ENCODE results near the gene TCP1.
"Not testable (repeated sequence)": the region's sequence is repeated elsewhere in the genome, so short reads cannot be mapped to it uniquely, and the experiment has no call there.

The TCP1 gene

DNA sequence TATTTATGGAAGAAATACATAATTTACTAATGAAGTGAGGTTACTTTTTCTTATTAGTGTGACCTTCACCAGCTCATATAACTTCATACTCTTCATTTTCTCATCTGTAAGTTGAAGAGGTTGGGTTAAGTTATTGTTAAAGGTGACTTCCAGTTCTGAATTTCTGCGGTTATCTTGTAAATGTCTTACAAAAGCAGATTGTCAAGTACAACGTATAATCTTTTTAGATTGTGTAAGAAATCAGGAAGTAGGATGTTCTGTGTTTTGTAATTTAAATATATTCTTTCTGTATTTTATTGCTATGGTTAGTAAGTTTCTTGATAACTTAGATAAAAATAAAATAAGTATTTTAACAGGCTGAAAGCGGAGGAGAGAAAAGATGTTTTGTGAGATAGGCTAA lies 50.1 kb downstream of the TCP1 start:
- Histone ChIP-seq H3K36me3 (ENCODE audit: control insufficient read depth in 2 of 2, insufficient read depth in 1 of 2, low read length in 2 of 2) (peaks cover 42 to 75% of the 10 kb centered on the region in 2 experiments), H3K4me3 (ENCODE audit: low read depth, low read length) (no peak overlapping the region), H3K4me1 (ENCODE audit: control insufficient read depth, insufficient read depth, low read length) (peaks cover 5% of the 10 kb centered on the region; the same call in 1 of the 2 replicates), H3K27ac (ENCODE audit: extremely low read depth, low read depth, low read length) (no peak overlapping the region), H3K9me3 (ENCODE audit: control insufficient read depth, insufficient read depth, low read depth, low read length) (no peaks in the 10 kb centered on the region)
- ChIA-PET CTCF (interaction anchor here (0.6 to 2.0 kb wide), 3 partner anchors 19 to 554 kb away, joined by 4 to 5 read pairs (median 4); no protein-coding TSS in a partner anchor), POLR2A (no interaction called here)
- no peak for TF ChIP-seq SP2 (tag by site-specific recombination; IDR thresholded peaks at IDR 0.05)
- no peak for TF ChIP-seq ZNF155 (tag by site-specific recombination; IDR thresholded peaks at IDR 0.05)
- TF ChIP-seq, protein P1, sequence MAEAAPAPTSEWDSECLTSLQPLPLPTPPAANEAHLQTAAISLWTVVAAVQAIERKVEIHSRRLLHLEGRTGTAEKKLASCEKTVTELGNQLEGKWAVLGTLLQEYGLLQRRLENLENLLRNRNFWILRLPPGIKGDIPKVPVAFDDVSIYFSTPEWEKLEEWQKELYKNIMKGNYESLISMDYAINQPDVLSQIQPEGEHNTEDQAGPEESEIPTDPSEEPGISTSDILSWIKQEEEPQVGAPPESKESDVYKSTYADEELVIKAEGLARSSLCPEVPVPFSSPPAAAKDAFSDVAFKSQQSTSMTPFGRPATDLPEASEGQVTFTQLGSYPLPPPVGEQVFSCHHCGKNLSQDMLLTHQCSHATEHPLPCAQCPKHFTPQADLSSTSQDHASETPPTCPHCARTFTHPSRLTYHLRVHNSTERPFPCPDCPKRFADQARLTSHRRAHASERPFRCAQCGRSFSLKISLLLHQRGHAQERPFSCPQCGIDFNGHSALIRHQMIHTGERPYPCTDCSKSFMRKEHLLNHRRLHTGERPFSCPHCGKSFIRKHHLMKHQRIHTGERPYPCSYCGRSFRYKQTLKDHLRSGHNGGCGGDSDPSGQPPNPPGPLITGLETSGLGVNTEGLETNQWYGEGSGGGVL (tag by site-specific recombination; IDR thresholded peaks at IDR 0.05) = no peak
- TF ChIP-seq OVOL3 (tag by site-specific recombination; IDR thresholded peaks at IDR 0.05) = no peak
- TF ChIP-seq, protein P2, sequence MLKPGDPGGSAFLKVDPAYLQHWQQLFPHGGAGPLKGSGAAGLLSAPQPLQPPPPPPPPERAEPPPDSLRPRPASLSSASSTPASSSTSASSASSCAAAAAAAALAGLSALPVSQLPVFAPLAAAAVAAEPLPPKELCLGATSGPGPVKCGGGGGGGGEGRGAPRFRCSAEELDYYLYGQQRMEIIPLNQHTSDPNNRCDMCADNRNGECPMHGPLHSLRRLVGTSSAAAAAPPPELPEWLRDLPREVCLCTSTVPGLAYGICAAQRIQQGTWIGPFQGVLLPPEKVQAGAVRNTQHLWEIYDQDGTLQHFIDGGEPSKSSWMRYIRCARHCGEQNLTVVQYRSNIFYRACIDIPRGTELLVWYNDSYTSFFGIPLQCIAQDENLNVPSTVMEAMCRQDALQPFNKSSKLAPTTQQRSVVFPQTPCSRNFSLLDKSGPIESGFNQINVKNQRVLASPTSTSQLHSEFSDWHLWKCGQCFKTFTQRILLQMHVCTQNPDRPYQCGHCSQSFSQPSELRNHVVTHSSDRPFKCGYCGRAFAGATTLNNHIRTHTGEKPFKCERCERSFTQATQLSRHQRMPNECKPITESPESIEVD (tag by site-specific recombination; IDR thresholded peaks at IDR 0.05) = no peak
- TF ChIP-seq ZNF561 (tag by site-specific recombination; IDR thresholded peaks at IDR 0.05; ENCODE audit: borderline replicate concordance) = no peak
- TF ChIP-seq ZNF292 (tag by site-specific recombination; IDR thresholded peaks at IDR 0.05; ENCODE audit: borderline replicate concordance, low read depth) = no peak
- no peak for TF ChIP-seq ZNF23 (tag by site-specific recombination; IDR thresholded peaks at IDR 0.05; ENCODE audit: borderline replicate concordance)
- TF ChIP-seq GLIS1 (tag by site-specific recombination; IDR thresholded peaks at IDR 0.05) = no peak
- TF ChIP-seq ZNF621 (tag by site-specific recombination; IDR thresholded peaks at IDR 0.05) = no peak
- no peak for TF ChIP-seq ZNF544 (tag by site-specific recombination; IDR thresholded peaks at IDR 0.05)
- no peak for TF ChIP-seq ZNF16 (tag by site-specific recombination; IDR thresholded peaks at IDR 0.05; ENCODE audit: low read depth)
- TF ChIP-seq, protein P3, sequence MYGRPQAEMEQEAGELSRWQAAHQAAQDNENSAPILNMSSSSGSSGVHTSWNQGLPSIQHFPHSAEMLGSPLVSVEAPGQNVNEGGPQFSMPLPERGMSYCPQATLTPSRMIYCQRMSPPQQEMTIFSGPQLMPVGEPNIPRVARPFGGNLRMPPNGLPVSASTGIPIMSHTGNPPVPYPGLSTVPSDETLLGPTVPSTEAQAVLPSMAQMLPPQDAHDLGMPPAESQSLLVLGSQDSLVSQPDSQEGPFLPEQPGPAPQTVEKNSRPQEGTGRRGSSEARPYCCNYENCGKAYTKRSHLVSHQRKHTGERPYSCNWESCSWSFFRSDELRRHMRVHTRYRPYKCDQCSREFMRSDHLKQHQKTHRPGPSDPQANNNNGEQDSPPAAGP (tag by site-specific recombination; IDR thresholded peaks at IDR 0.05) = no peak
- no peak for TF ChIP-seq ZNF174 (tag by site-specific recombination; IDR thresholded peaks at IDR 0.05)
- TF ChIP-seq ZBTB7A (tag by site-specific recombination; IDR thresholded peaks at IDR 0.05; ENCODE audit: low read depth) = no peak
- TF ChIP-seq ZNF555 (tag by site-specific recombination; conservative IDR thresholded peaks at IDR 0.05) = no peak

DNA sequence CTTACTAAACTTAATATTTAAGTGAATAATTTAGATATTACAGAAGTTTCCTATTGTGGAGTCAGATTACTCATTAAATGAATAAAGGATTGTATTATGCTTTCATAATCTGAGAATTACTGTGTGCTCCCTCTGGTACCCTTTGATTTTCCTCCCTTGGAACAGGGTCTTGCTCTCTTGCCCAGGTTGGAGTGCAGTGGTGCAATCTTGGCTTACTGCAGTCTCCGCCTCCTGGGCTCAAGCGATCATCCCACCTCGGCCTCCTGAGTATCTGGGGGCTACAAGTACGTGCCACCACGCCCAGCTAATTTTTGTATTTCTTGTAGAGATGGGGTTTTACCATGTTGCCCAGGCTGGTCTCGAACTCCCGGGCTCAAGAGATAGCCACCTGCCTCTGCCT lies 52.5 kb downstream of the TCP1 start:
- TF ChIP-seq ZNF37A (tag by site-specific recombination; IDR thresholded peaks at IDR 0.05) = no peak
- TF ChIP-seq ZNF121 (tag by site-specific recombination; IDR thresholded peaks at IDR 0.05) = peak; percentile 91
- CTCF ChIA-PET = interaction anchor here (0.8 to 1.9 kb wide), 2 partner anchors 10 to 46 kb away, joined by 3 to 12 read pairs; no protein-coding TSS in a partner anchor

DNA sequence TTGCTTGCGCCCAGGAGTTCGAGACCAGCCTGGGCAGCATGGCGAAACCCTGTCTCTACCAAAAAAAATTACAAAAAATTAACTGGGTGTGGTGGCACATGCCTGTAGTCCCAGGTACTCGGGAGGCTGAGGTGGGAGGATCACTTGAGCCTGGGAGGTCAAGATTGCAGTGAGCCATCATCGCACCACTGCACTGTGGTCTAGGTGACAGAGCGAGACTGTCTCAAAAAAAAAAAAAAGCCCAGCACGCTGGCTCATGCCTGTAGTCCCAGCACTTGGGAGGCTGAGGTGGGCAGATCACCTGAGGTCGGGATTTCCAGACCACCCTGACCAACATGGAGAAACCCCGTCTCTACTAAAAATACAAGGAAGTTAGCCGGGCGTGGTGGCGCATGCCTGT lies 56.0 kb downstream of the TCP1 start:
- H3K36me3 ChIP-seq (ENCODE audit: control insufficient read depth in 2 of 2, insufficient read depth in 1 of 2, low read length in 2 of 2) = peaks cover 0 to 38% of the 10 kb centered on the region in 2 experiments; a peak in 2 of 3 replicates
- ChIA-PET POLR2A (interaction anchor here (1.3 kb wide), 1 partner anchor 29 kb away, joined by 4 read pairs; the partner anchor contains the start of gene ACAT2), CTCF (interaction anchor here (0.7 to 1.8 kb wide), 3 partner anchors 13 to 45 kb away, joined by 3 to 9 read pairs (median 3); no protein-coding TSS in a partner anchor)
- H3K9me3 ChIP-seq (ENCODE audit: control insufficient read depth, insufficient read depth, low read depth, low read length); H3K4me3 ChIP-seq (ENCODE audit: low read depth, low read length); H3K27ac ChIP-seq (ENCODE audit: extremely low read depth, low read depth, low read length); H3K4me1 ChIP-seq (ENCODE audit: control insufficient read depth, insufficient read depth, low read length): not testable (repeated sequence)

More for the DNA sequence above, 52.5 kb downstream of the TCP1 start:
- POLR2A ChIA-PET = interaction anchor here (1.2 to 2.7 kb wide), 4 partner anchors 8 to 53 kb away, joined by 3 to 10 read pairs (median 7); partner anchors contain the start of genes TCP1 and WTAP
- H3K9me3 ChIP-seq (ENCODE audit: control insufficient read depth, insufficient read depth, low read depth, low read length) = no peaks in the 10 kb centered on the region
- peaks cover 20 to 51% of the 10 kb centered on the region in 2 experiments for H3K36me3 ChIP-seq (ENCODE audit: control insufficient read depth in 2 of 2, insufficient read depth in 1 of 2, low read length in 2 of 2)
- peaks cover 5% of the 10 kb centered on the region; the same call in 1 of the 2 replicates for H3K4me1 ChIP-seq (ENCODE audit: control insufficient read depth, insufficient read depth, low read length)
- H3K4me3 ChIP-seq (ENCODE audit: low read depth, low read length) = no peak overlapping the region
- H3K27ac ChIP-seq (ENCODE audit: extremely low read depth, low read depth, low read length) = no peak overlapping the region
